Activated naive CD8-positive, alpha-beta T cell treated with anti-CD3 and anti-CD28 coated beads for 36 hours (primary cell): ENCODE measurements around the gene ZNF469. TPM values are rescaled to one million over a fixed set of nuclear protein-coding genes. Genes with fewer than 3 reads are reported as not detected.

ENCODE experiments used
- total RNA-seq, 2 experiments: library from RNA; stranded (reverse); gene quantifications; one replicate each; pipeline ENCODE4 v1.2.3, GENCODE V29; 2021

ZNF469 gene
- total RNA-seq, 2 experiments from 2014 or later = 1.2 to 1.3 TPM

Other genes with a start within 250 kb of the ZNF469 start
- gene ZFPM1, start 70.3 kb downstream of the ZNF469 start, total RNA-seq = 1 to 10 TPM; 6.7 to 6.9 TPM
- gene ZC3H18, start 187.4 kb downstream of the ZNF469 start, total RNA-seq = 10 to 100 TPM; 84.3 to 86.8 TPM